PC-3 (cell line): ENCODE results near the gene STAC3.

Experiments
- EZH2phosphoT487 ChIP-seq: fragments of 300-600 bp; sonication (generic); IDR thresholded peaks from 2 replicates; pipeline ENCODE4 v1.6.1; 2018; ENCODE audit warnings: mild to moderate bottlenecking, antibody characterized with exemption, low read length, borderline replicate concordance
- TF ChIP-seq, protein P1 (sequence below): fragments of 300-600 bp; sonication (generic); conservative IDR thresholded peaks from 2 replicates; pipeline ENCODE4 v1.5.1; 2017; ENCODE audit warnings: antibody characterized with exemption, low read depth, mild to moderate bottlenecking, low read length

- TF ChIP-seq, protein P1, sequence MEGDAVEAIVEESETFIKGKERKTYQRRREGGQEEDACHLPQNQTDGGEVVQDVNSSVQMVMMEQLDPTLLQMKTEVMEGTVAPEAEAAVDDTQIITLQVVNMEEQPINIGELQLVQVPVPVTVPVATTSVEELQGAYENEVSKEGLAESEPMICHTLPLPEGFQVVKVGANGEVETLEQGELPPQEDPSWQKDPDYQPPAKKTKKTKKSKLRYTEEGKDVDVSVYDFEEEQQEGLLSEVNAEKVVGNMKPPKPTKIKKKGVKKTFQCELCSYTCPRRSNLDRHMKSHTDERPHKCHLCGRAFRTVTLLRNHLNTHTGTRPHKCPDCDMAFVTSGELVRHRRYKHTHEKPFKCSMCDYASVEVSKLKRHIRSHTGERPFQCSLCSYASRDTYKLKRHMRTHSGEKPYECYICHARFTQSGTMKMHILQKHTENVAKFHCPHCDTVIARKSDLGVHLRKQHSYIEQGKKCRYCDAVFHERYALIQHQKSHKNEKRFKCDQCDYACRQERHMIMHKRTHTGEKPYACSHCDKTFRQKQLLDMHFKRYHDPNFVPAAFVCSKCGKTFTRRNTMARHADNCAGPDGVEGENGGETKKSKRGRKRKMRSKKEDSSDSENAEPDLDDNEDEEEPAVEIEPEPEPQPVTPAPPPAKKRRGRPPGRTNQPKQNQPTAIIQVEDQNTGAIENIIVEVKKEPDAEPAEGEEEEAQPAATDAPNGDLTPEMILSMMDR: no peak
- no peak for TF ChIP-seq EZH2phosphoT487
Measured at GRCh38 chr12:57242329-57242690, 8.7 kb downstream of the STAC3 start.
